Loucy (cell line): ENCODE measurements around the gene TFAP2C.

ENCODE experiments used
- H2AFZ ChIP-seq: fragments of 200-600 bp; sonication (generic); 2 replicates; pipeline ENCODE4 v1.6.0; 2016; ENCODE audit warnings: antibody characterized with exemption, mild to moderate bottlenecking, low read length, moderate library complexity
- H3F3A ChIP-seq: fragments of 200-600 bp; 2 replicates; pipeline ENCODE4 v1.6.0; 2016; ENCODE audit warnings: antibody characterized with exemption, low read depth, mild to moderate bottlenecking
- H3K27me3 ChIP-seq: fragments of 200-600 bp; sonication (generic); 2 replicates; pipeline ENCODE4 v1.6.1; 2014; ENCODE audit warnings: low read length, mild to moderate bottlenecking; ENCODE audit not compliant: insufficient read depth, poor library complexity, severe bottlenecking
- H3K36me3 ChIP-seq: fragments of 200-600 bp; sonication (generic); 2 replicates; pipeline ENCODE4 v1.6.1; 2016; ENCODE audit warnings: low read length; ENCODE audit not compliant: insufficient read depth
- H3K4me1 ChIP-seq: fragments of 200-600 bp; sonication (generic); 2 replicates; pipeline ENCODE4 v1.5.1; 2014; ENCODE audit warnings: low read length, mild to moderate bottlenecking; ENCODE audit not compliant: insufficient read depth, poor library complexity, severe bottlenecking
- H3K4me2 ChIP-seq: fragments of 200-600 bp; sonication (generic); 2 replicates; pipeline ENCODE4 v1.6.0; 2014; ENCODE audit warnings: antibody characterized with exemption, low read length, low read depth, mild to moderate bottlenecking; ENCODE audit not compliant: poor library complexity, severe bottlenecking
- H3K4me3 ChIP-seq: fragments of 200-600 bp; sonication (generic); 2 replicates; pipeline ENCODE4 v1.5.1; 2014; ENCODE audit warnings: low read length, mild to moderate bottlenecking, mixed read lengths; ENCODE audit not compliant: poor library complexity, severe bottlenecking
- H3K79me2 ChIP-seq: fragments of 200-600 bp; sonication (generic); 2 replicates; pipeline ENCODE4 v1.6.1; 2014; ENCODE audit warnings: low read length; ENCODE audit not compliant: insufficient read depth
- H3K9ac ChIP-seq: fragments of 200-600 bp; sonication (generic); 2 replicates; pipeline ENCODE4 v1.6.0; 2014; ENCODE audit warnings: mild to moderate bottlenecking, low read depth, low read length, moderate library complexity; ENCODE audit not compliant: poor library complexity, severe bottlenecking
- H3K9me2 ChIP-seq: fragments of 200-600 bp; sonication (generic); replicated peaks from 2 replicates; pipeline ENCODE4 v1.6.1; 2016; ENCODE audit warnings: low read depth, low read length, mixed read lengths
- H3K9me3 ChIP-seq: fragments of 200-600 bp; sonication (generic); 2 replicates; pipeline ENCODE4 v1.6.1; 2014; ENCODE audit warnings: mild to moderate bottlenecking, antibody characterized with exemption, low read length, low read depth; ENCODE audit not compliant: insufficient read depth
- H4K20me1 ChIP-seq: fragments of 200-600 bp; sonication (generic); 2 replicates; pipeline ENCODE4 v1.6.0; 2014; ENCODE audit warnings: antibody characterized with exemption, low read length, mild to moderate bottlenecking; ENCODE audit not compliant: insufficient read depth, poor library complexity, severe bottlenecking
- EZH2phosphoT487 ChIP-seq: fragments of 200-600 bp; IDR thresholded peaks from 2 replicates; pipeline ENCODE4 v1.6.1; 2018; ENCODE audit warnings: antibody characterized with exemption, mild to moderate bottlenecking, moderate library complexity, borderline replicate concordance
- TF ChIP-seq, protein P1 (sequence below): fragments of 200-600 bp; sonication (generic); conservative IDR thresholded peaks from 2 replicates; pipeline ENCODE4 v1.5.1; 2014; ENCODE audit warnings: mild to moderate bottlenecking, antibody characterized with exemption, low read length

The TFAP2C gene

DNA sequence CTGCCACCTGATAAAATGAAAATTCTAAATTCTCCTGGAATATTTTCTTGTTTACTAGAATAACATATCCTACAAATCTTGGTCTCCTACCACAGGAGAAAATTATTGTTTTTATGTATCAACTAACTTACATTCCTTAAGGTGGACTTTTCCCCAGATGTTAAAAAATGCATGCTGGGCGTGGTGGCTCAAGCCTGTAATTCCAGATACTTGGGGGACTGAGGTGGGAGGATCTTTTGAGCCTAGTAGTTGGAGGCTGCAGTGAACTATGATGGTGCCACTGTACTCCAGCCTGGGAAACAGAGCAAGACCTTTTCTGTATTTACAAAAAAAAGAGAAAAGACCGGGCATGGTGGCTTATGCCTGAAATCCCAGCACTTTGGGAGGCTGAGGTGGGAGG is 27.9 kb upstream of the TFAP2C start:
- H2AFZ ChIP-seq, result no peak overlapping the region

DNA sequence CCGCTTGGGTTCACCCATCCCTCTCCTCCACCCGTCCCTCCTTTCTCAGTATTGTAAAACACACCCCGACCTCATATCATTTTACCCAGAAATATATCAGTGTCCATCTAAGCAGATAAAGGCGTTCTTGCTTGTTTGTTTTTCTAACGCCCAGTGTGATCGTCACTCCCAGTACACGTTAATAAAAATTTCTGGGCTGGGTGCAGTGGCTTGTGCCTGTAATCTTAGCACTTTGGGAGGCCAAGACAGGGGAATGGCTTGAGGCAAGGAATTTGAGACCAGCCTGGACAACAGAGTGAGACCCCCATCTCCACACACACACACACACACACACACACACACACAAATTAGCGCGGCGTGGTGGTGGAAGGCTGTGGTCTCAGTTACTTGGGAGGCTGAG is 24.4 kb upstream of the TFAP2C start:
- no peaks in the 10 kb centered on the region for H3K9me3 ChIP-seq
- H3K4me2 ChIP-seq, result no peak overlapping the region
- H3F3A ChIP-seq, result no peaks in the 10 kb centered on the region
- no peak for TF ChIP-seq EZH2phosphoT487
- TF ChIP-seq, protein P1, sequence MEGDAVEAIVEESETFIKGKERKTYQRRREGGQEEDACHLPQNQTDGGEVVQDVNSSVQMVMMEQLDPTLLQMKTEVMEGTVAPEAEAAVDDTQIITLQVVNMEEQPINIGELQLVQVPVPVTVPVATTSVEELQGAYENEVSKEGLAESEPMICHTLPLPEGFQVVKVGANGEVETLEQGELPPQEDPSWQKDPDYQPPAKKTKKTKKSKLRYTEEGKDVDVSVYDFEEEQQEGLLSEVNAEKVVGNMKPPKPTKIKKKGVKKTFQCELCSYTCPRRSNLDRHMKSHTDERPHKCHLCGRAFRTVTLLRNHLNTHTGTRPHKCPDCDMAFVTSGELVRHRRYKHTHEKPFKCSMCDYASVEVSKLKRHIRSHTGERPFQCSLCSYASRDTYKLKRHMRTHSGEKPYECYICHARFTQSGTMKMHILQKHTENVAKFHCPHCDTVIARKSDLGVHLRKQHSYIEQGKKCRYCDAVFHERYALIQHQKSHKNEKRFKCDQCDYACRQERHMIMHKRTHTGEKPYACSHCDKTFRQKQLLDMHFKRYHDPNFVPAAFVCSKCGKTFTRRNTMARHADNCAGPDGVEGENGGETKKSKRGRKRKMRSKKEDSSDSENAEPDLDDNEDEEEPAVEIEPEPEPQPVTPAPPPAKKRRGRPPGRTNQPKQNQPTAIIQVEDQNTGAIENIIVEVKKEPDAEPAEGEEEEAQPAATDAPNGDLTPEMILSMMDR, result no peak
- H3K9ac ChIP-seq, result no peak overlapping the region
- no peaks in the 10 kb centered on the region for H3K79me2 ChIP-seq
- no peak overlapping the region for H2AFZ ChIP-seq
- no peaks in the 10 kb centered on the region for H3K36me3 ChIP-seq
- H3K4me1 ChIP-seq, result no peaks in the 10 kb centered on the region
- no peaks in the 10 kb centered on the region for H3K9me2 ChIP-seq
- no peak overlapping the region for H3K4me3 ChIP-seq
- H4K20me1 ChIP-seq, result no peaks in the 10 kb centered on the region
- no peaks in the 10 kb centered on the region for H3K27me3 ChIP-seq

More for the DNA sequence above, 27.9 kb upstream of the TFAP2C start:
- Histone ChIP-seq H3K4me3 (no peak overlapping the region), H3F3A (no peaks in the 10 kb centered on the region), H3K4me2 (no peak overlapping the region), H3K36me3 (no peaks in the 10 kb centered on the region), H4K20me1 (no peaks in the 10 kb centered on the region), H3K9me3 (no peaks in the 10 kb centered on the region), H3K9me2 (no peaks in the 10 kb centered on the region), H3K4me1 (no peaks in the 10 kb centered on the region), H3K79me2 (no peaks in the 10 kb centered on the region), H3K27me3 (no peaks in the 10 kb centered on the region), H3K9ac (no peak overlapping the region)
- TF ChIP-seq EZH2phosphoT487, result no peak
- TF ChIP-seq, protein P1, result no peak

DNA sequence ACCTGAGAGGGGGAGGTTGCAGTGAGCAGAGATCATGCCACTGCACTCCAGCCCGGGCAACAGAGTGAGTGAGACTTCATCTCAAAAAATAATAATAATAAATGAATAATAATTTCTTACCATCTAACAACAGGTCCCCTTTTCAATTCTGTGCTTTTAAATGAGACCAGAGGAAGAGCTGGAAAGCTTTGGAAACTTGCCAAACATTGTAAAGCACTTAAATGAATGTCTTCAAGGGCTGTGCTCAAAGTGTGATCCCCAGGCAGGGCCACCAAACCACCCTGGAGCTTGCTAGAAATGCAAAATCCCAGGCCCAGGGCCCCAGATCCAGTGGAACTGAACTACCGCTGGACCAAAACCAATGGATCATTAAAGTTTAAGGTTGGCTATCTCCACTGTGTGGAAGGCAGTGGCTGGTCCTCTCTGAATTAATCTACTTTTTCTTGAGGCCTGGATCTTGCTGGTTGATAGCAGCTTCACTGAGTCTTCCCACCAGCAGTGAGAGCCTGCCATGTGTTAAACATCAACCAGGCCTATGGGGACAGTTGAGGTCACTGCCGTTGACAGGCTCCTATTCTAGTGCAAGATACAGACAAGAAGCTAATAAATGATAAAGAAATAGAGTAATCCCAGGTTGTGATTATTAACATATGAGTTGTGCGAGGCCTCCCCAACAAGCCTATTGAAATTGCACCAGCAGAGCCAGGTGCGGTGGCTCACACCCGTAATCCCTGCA is 23.7 kb upstream of the TFAP2C start:
- H3K9me3 ChIP-seq, result no peaks in the 10 kb centered on the region
- H3K9me2 ChIP-seq, result no peaks in the 10 kb centered on the region
- H3K79me2 ChIP-seq, result no peaks in the 10 kb centered on the region
- no peaks in the 10 kb centered on the region for H3F3A ChIP-seq
- no peak overlapping the region for H3K4me2 ChIP-seq
- no peak overlapping the region for H3K4me3 ChIP-seq
- H3K36me3 ChIP-seq, result no peaks in the 10 kb centered on the region
- no peak overlapping the region for H3K9ac ChIP-seq
- no peak overlapping the region for H2AFZ ChIP-seq
- no peaks in the 10 kb centered on the region for H4K20me1 ChIP-seq
- H3K4me1 ChIP-seq, result no peaks in the 10 kb centered on the region
- TF ChIP-seq, protein P1, result no peak
- TF ChIP-seq EZH2phosphoT487, result no peak
- no peaks in the 10 kb centered on the region for H3K27me3 ChIP-seq
